ENCODE results near the gene PIP5KL1.

PIP5KL1 gene, protein sequence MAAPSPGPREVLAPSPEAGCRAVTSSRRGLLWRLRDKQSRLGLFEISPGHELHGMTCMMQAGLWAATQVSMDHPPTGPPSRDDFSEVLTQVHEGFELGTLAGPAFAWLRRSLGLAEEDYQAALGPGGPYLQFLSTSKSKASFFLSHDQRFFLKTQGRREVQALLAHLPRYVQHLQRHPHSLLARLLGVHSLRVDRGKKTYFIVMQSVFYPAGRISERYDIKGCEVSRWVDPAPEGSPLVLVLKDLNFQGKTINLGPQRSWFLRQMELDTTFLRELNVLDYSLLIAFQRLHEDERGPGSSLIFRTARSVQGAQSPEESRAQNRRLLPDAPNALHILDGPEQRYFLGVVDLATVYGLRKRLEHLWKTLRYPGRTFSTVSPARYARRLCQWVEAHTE

DNA sequence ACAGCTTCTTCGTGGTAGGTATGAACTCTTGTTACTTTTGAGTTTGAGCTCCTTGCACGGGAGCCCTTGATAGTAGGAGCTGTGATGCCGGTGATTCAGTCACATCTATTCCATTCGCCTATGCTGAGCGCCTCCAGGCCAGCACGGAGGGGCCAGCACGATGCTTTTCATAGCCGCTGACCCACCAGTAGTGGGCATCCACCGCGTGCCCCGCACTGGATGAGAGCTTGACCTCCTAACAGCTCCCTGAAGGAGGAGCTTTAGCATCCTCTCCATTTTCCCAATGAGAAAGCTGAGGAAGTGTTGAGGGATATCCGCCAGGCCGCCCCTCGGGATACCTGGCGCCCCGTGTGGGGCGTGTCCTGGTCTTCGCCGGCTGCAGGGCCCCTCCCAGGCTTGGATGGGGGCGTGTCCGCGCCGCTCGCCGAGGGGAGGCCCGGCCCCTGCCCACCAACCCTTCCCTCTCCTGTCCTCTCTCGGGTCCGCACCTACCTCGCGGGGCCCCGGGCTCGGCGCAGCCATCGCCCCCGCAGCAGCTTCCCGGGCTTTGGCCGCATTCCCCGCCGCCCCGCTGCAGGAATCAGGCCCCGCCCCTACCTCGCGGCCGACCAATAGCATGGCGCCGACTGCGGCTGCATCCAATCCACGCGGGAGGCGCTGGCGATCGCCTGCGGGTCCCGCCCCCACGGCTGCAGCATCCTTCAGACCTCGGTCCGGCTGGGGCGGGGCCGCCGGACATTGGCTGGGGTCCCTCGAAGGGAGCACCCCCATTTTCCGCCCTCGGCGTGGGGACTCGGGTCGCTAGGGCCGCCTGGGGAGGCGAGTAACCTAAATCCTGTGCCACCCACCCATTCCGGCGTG is at the start of gene PIP5KL1:
Gene PIP5KL1, minus strand, starts transcription at position 547 of the 861 bp plus-strand sequence. Its CDS starts 25 bp downstream, at position 522.
- peak; percentile 68 to 72 for DNase-seq

DNA sequence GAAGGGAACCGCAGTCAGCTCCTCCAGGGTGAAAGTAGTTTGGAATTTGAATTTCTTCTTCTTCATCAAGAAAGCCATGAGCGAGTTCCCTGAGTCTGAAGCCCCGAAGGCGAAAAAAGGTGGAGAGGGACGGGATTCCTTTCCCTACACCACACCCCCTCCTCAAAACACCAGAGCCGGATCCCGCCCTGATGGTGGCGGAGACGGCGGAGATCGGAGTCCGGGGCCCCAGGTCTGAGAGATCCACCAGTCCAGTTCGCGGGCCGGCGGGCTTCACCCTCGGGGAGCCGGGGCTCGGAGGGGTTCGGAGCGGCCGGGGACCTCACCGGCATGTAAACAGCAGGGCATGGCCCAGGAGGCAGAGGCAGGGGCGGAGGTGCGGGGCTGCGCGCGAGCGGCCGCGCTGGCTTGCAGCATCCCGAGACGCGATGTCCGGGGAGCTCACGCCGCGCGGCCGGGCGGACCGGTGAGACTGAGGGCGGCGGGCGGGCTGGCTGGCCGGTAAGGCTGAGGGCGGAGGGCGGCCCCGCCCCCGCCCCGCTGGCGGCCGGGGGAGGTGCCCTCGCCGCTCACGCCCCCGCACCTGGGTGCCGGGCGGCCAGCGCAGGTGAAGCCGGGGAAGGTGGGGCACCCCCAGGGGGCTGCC is 49.6 kb upstream of the PIP5KL1 start:
- peak; percentile 57 to 62 for DNase-seq

DNA sequence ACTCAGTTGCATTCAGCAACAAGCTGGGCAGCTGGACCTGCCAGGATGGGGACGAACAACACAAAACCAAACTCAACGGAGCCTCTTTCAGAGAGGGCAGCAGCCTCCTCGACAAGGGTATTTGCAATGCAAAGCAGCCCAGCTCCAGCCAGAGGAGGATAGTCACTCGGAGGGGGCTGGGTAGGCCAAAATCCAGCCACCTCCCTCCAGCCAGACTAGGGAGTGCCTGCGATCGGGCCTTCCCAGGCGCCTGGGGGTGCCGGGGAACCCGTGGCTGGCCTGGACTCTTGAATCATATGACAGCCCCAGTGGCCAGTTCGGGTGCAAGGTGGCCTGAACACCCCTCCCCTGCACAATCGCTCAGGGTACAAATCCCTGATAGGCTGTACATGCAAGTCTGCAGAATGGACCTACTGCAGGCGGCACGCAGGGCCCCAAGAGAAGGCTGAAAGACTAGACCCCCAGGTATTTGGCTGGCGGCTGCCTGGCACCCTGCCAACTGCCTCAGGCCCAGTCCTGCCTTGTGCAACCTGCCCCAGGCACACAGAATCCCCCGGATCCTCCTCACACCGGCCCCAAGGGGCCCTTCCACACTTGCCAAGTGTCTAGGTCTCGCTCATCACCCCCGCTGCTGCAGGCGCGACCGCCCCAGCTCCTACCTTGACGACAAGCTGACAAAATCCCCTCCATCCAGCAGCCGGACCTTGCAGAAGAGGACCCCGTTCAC is 48.9 kb upstream of the PIP5KL1 start:
- no peak for DNase-seq

DNA sequence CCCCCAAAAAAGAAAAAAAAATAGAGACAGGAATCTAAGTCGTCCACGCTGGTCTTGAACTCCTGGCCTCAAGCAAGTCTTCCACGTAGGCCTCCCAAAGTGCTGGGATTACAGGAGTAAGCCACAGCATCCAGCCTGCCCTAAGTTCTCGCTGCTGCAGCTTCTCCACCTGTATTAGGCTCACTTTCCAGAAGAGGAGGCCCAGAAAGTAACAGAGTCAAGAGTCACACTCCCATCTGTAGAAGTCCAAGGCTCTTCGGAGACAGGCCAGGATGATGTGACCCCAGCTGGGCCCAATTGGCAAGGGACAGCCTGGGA is 48.4 kb upstream of the PIP5KL1 start:
- DNase-seq = no peak

DNA sequence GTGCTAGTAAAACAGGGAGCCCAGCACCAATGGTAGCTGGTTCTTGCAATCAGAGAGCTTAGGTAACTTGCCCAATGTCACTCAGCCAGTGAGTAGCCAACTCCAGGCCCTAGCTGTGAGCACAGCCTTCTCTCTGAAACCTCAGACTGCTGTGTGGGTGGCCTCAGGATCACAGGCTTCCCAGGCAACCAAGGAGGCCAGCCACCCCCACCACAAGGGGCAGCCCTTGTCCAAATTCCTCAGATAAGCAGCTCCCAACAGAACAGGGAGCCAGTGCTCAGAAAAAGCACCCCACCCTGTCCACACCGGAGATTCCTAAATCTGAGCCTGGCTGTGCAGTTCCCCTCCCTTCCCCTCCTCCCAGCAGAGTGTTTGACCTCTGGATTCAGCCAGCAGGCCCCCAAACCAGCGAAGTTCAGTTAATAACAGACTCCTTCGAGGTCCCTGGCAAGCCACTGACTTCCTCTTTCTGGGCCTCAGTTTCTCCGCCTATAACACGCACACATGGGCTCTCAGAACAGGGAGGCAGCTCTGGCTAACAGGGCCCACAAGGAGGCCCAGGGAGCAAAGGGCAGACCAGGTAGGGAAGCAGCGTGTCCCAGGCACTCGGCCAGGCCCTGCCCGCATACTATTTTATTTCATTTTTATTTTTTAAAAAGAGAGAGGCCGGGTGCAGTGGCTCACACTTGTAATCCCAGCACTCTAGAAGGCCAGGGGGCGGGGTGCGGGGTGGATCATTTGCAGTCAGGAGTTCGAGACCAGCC is 47.5 kb upstream of the PIP5KL1 start:
- DNase-seq = no peak

DNA sequence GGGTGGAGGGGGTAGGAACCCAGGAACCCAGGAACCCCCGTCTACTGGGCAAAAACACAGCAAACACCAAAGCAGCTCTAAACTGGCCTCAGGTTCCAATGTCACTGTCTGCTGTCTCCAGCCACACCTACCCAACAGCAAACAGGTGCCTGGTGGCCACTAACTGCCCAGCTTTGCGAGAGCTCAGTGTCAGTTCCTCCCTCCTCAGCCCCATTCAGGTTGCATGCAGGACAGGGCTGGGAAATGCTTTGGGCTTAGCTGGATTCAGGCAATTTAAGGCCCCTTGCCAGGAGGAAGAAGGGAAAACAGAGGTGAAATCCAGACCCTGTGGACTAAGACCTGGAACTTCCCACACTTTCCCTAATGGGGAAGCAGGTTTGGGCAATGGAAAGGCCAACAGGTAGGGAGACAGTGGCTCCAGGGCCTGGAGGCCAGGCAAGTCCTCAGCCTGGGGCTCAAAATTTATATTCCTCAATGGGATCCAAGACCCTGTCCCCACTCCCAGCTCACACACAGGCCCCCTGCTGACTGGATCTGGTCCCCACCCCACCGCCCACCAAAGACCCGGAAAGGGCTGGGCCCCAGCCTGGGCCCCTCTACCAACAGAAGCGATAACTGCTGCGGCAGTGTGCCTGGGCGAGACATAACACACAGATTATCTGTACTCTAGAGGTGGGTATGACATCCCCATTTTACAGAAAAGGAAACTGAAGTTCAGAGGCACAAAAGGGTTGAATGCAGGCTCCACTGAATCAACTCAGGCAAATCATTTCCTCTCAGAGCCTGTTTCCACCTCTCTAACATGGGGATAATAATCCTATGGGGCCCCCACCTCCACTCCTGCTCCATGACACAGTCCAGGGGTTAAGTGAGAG is 46.7 kb upstream of the PIP5KL1 start:
- no peak for DNase-seq

DNA sequence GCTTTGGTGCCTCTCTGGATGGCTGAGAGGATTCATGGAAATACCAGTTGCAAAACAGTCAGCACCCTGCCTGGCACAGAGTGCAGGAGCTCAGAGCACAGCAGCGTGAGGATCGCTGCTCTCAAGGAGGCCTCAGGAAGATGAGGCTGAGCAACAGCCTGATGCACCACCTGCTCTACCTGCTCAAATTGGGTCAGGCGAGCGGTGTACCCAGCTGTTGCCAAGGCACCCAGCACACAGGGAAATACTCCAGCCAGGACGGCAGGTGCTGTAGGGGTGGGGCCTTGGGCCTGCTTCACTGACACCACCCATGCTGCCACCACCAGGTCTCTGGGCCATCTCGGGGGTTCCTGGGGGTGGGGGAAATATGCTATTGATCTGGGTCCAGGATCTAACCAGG is 45.9 kb upstream of the PIP5KL1 start:
- DNase-seq = peak; percentile 57 to 61

DNA sequence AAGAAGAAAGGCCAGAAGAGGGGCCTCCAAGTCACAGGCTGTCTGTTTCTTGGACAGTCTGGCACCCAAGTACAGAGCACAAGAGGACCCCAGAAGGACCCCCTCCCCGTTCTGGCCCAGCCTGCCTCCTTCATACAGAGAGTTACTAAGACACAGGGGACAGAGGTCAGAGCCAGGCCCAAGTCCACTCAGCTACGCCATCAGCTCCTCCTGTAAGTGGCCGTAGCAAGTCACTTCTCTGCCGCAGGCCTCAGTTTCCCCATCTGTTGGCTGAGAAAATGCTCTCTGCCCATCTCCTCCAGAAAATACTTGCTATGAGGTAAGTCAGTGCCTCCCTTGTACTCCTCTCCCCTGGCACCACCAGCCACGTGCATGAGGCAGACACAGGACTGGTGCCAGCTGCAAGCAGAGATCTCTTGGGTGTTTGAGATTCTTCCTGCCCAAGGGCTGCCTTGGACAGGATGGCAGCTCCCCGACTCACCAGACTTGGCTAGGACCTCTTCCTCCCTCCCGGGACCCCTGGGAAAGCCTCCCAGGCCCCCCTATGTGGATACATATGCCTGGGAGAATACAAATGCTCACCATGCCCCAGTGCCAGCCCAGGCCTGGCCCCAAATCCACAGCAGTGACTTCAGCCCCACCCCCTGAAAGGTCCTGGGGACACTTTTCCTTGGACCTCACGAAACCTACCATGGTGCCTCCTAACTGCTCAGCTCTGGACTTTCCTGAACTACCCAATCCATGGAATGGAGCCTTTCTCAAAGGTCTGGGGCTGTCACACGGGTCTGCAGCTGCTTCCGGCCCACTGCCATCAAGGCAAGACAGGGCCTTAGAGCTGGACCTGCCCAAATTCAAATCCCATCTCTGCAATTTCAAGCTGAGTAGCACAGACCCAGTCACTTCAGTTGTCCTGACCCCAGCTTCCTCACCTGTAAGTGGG is 45.1 kb upstream of the PIP5KL1 start:
- no peak for DNase-seq

DNA sequence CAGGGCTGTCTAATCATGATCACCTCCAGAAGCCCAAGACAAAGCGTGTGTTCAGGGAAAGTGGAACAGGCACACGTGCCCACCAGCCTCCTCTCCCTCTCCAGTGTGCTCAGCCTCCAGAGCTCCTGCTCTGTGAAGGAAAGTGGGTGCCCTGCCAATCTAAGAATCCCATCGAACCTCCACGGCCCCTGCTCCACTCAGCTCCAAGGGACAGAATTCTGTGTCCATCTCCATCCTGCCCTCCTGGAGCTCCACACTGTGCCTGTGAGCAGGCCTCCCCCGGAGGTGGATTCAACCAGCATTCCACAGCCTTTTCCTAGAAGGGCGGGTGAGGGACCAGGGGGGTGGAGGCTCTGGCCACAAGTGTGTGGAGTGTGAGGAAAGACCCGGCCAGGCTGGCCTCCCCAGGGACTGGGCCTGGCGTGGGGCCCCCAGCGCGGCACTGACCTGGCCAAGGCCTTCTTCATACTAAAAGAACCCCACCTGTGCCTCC is 44.2 kb upstream of the PIP5KL1 start:
- DNase-seq = no peak

DNA sequence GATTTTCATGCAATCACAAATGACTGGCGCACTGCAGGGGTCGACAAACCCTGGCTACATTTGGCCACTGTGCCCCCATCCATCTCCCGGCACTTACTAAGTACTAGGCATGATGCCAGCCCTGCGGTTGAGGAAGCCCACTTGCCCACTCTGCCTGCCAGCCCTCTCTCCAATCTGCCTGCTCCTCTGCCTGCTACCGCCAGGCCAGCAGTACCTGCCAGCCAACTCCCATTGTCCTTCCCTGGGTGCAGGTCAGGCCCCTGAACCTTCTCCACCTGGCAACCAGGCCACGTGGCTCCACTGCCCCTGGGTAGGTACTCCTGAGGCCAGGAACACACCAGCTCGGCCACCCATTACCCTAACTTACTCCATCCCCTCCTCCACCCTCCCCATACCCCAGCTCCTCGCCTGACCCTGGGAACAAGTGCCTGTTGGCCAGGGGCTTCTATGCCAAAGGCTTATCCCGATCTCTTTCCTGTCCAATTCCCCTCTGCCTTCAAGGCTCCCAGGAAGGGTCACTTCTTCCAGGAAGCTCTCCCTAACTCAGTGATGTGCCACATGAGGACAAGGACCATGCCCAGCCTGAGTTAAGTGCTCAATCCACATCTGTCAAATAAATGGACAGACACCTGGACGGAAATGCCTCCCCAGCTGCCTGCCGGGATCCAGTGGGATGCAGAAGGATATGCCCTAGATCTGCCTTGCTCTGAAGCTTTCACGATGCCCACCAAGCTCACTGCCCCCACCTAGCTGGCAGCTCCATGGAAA is 43.6 kb upstream of the PIP5KL1 start:
- DNase-seq = no peak

DNA sequence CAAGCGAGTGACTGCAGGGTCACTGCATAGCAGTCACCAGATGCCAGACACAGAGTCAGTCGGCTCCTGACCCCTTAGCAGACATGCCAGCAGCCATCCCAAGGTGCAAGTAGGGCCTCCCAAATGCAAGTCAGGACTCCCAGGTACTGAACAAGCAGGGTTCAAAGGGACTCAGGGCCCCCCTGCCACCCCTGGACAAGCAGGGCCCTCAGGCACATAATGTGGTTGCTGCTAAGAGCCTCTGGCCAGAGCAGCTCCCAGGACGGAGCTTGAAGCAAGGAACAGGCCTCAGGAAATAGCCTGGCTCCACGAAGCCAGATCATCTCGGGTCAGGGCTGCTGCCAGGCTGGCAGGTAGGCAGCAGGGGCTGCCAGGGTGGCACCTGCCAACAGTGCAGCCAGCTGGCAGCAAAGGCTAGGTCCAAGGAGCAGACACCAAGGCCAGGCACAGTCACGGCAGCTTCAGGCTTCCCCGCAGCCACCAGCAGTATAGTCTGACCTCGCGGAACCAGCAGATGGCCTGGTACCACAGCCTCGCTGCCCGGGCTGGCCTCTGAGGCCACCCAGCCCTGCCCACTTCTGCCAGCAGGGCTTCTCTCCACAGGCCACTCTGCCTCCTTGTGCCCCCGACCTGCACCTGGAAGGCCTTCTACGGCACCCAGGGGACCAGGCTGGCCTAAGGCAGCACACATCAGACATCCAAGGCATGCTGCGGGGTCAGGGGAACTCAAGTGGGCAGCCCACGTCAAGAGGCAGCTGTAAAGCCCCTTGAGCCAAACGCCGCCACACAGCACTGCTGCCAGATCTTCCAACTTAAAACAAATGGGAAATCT is 42.8 kb upstream of the PIP5KL1 start:
- DNase-seq = no peak

DNA sequence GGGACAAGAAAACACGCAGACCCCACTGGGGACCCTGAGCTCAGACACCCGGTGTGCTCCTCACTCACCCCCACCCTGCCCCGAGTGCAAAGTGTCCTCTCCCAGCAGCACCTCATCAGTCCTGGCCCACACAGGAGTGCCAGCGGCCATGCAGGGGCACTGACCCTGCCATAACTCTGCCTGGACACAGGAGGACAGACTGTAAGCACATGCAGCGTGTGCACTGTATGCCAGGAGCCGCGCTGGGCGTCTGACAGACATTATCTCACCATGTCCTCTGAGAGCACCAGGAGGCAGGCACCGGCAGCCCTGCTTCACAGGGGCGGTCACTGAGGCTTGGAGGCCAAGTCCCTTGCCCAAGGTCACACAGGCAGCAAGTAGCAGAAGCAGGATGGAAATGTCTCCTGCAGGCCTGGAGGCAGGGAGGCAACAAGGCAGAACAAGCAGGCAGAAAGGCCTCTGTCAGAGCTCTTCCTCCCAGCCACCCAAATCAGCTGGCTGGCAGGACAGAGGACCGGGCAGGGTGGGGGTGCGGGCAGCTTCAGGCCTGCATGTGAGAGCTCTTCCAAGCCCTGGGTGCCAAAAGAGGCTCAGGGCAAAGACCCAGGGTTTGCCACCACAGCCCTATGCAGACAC is 41.8 kb upstream of the PIP5KL1 start:
- DNase-seq = no peak

DNA sequence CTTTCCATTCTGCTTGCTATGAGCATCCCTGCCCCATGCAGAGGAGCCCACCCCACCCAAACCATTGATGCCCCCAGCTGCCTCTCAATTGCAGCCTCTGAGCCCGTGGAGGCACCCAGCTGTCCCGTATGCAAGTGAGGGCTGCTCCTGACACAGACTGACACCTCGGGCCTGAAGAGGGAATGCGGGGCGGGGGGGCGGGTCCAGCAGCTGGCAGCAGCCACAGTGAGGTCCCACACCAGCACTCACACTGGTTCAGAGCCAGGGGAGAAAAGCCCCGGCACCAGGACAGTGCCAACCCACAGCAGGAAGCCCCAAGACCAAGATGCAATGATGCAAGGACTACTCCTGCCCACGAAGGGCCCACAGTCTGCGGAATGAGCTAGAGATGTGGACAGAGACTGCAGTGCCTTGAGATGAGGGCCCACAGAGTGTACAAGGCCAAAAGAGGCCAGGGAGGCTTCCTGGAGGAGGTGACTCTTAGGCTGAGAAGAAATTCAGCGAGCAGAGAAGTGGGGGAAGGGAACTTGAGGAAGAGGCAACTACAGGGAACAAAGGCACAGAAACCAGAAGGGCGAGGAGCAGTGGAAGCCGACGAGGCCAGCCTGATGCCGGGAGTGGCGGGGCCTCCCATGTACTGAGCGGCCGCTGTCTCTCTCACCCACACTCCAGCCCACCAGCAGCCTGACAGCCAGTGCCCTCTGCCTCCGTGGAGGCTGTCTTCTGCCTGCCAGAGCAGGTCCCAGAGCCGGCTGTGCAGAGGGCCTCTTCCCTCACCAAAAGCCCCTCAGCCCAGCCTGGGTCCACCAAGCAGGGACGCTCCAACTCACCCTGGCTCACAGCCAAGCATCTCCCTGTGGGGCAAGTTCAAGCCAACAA is 41.0 kb upstream of the PIP5KL1 start:
- peak in 1 of 2 donors; percentile 44 for DNase-seq

DNA sequence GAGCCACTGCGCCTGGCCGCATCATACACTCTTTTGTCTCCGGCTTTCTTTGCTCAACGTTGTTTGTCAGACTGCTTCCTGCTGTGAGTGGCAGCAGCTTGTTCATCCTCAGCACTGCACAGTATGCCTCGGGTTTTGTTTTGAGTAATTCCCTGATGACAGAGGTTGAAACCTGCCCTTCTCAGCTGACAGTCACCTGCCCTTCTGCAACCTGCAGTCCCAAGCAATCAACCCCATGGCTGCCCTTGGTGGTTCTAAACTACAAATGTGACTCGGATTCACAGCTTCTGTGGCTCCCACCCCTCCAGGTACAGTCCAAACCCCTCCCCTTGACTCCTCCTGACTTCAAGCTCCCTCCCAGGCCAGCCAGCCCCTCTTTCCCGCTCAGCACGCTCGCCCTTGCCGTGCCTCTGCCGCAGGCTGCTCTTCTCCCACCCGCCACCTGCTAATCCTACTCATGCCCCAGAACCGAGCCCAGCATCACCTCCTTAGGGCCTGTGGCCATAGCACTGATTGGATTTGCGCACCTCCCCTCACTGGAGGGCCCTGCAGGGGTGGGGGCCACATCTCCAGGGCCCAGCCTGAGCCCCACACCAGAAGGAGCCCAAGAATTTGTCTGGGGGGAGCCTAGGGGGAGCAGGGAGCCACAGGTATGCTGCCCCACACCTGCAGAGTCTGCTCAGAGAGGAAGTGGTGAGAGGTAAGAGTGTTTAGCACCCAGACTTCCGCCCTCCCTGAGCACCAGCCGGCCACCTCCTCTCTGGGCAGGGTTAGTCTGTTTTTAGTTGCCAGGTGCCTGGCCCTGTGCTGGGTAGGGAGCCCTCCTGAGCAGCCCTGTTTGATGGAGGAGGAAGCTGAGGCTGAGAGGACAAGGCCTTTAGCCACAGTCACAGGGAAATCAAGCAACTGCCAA is 40.1 kb upstream of the PIP5KL1 start:
- peak; percentile 67 to 71 for DNase-seq

DNA sequence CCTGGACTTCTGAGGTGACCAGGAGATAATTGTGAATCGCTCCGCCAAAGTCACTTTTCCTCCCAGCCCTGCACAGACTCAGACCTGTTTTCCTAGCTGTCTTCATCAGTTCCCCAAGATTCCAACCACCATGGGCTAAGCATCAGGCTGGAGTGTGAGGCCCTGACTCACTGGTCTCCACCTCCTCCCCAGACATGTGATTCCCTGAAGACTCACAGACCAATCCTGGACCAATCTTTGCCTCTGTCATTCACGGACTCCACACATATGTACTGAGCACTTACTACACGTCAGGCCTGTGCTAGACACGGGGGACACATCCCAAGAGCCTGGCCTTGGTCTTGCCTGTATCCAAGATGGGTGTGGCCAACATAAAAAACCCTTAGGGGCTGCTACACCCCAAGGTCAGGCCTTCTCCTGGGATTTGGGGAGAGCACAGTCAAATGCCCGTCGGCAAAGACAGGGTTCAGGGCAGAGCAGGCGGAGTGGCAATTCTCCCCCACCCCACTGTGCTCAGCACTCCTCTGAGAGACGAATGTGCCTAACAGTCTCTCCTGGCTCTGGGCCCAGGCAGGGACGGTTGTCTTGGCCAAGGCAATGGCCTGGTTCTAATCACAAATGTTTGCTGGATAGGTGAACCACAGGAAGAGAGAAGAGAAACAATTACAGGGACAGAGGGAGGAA is 38.3 kb upstream of the PIP5KL1 start:
- DNase-seq = no peak
